Natural killer cell (primary cell): ENCODE measurements around the gene VARS2. TPM values are rescaled to one million over a fixed set of nuclear protein-coding genes. Genes with fewer than 3 reads are reported as not detected.

Experiments
- ATAC-seq, 3 donors: fragments of 150-1000 bp in 2 of 3; fragments of 200-7000 bp in 1 of 3; cut with Tn5 transposase; 1 replicate in 1 of 3; 2 replicates in 2 of 3; pipeline ENCODE4 v1.10.0; 2021; ENCODE audit warnings: mild to moderate bottlenecking in 2 of 3, moderate library complexity in 2 of 3
- DNase-seq, 2 donors: peaks; one replicate each; pipeline versions ENCODE4 v3.0.0 to v3.0.0-alpha.2; 2013 to 2021; ENCODE audit warnings: mixed read lengths in 1 of 2
- H3K27ac ChIP-seq: one replicate; pipeline ENCODE4 v1.5.1; 2013; ENCODE audit warnings: mild to moderate bottlenecking, low read length
- H3K27me3 ChIP-seq: one replicate; pipeline ENCODE4 v1.6.1; 2013; ENCODE audit warnings: low read length; ENCODE audit not compliant: control insufficient read depth, insufficient read depth
- H3K36me3 ChIP-seq: one replicate; pipeline ENCODE4 v1.6.1; 2013; ENCODE audit warnings: low read length; ENCODE audit not compliant: control insufficient read depth, insufficient read depth
- H3K4me1 ChIP-seq: one replicate; pipeline ENCODE4 v1.6.1; 2013; ENCODE audit warnings: low read length; ENCODE audit not compliant: control insufficient read depth, insufficient read depth
- H3K4me3 ChIP-seq: one replicate; pipeline ENCODE4 v1.5.1; 2013; ENCODE audit warnings: low read length
- H3K9me3 ChIP-seq: one replicate; pipeline ENCODE4 v1.6.1; 2013; ENCODE audit warnings: low read length; ENCODE audit not compliant: control insufficient read depth, insufficient read depth
- H3K27ac Mint-ChIP-seq, 2 donors: one replicate each; pipeline ENCODE4 v1.8.0; 2022; ENCODE audit warnings: mild to moderate bottlenecking in 2 of 2, mixed read lengths in 2 of 2, moderate library complexity in 1 of 2
- H3K27me3 Mint-ChIP-seq, 2 donors: one replicate each; pipeline ENCODE4 v1.8.0; 2022; ENCODE audit warnings: low read depth in 2 of 2, mixed read lengths in 2 of 2
- H3K36me3 Mint-ChIP-seq: one replicate; pipeline ENCODE4 v1.8.0; 2022; ENCODE audit warnings: mixed read lengths
- H3K4me1 Mint-ChIP-seq, 2 donors: one replicate each; pipeline ENCODE4 v1.8.0; 2022; ENCODE audit warnings: mixed read lengths in 2 of 2
- H3K4me3 Mint-ChIP-seq: one replicate; pipeline ENCODE4 v1.8.0; 2022; ENCODE audit warnings: mild to moderate bottlenecking, moderate library complexity, mixed read lengths
- H3K9me3 Mint-ChIP-seq, 2 donors: one replicate each; pipeline ENCODE4 v1.8.0; 2022; ENCODE audit warnings: mixed read lengths in 2 of 2
- WGBS: methylation state at CpG from one replicate; pipeline ENCODE4 v1.1.7; 2013; ENCODE audit warnings: missing lambda C conversion rate; ENCODE audit not compliant: insufficient coverage; 5-methylcytosine and 5-hydroxymethylcytosine counted together
- intact Hi-C: fragments of 100-400 bp; cut with micrococcal nuclease; formaldehyde crosslinking; loops from one replicate; pipeline ENCODE4 v1.14.2; 2022
- total RNA-seq, 4 donors: library from RNA; stranded (reverse); fragments of 120-200 nt in 1 of 4; gene quantifications; one replicate each; pipeline versions ENCODE4 v1.2.3 to v1.2.4, GENCODE V29; 2013 to 2022
- TF ChIP-seq, protein P1 (sequence below): fragments of 200-600 bp; IDR thresholded peaks from one replicate; pipeline ENCODE4 v1.8.0; 2022; ENCODE audit warnings: antibody characterized with exemption

Gene VARS2
- total RNA-seq, 3 donors from 2014 or later (not counting 1 experiment from before 2014, with no cell fraction given), result 16.9 to 36.7 (median 24.5) TPM

DNA sequence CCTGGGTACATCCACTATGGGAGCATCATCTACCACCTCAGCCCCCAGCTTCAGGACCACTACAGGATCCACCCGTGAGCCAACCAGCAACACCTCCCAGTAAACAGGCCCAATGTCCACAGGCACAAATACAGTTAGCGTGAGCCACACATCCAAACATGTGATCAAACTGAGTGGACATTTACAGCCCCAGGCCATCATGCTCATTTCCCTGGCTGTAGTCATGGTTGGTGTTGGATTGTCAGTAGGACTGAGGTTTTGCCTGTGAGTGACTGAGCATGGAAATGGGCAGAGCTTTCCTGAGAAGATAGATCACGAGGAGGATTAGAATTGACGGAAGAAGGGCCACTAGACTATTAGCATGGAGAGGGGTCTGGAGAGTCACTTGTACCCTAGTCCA lies 58.8 kb downstream of the VARS2 start:
- WGBS, result 92% methylated on average over 4 of the region's 4 CpGs
- Mint-ChIP-seq H3K36me3 (no peaks in the 10 kb centered on the region), H3K27me3 (peaks cover 24 to 50% of the 10 kb centered on the region in 2 donors), H3K9me3 (no peaks in the 10 kb centered on the region), H3K27ac (no peak overlapping the region), H3K4me1 (no peaks in the 10 kb centered on the region), H3K4me3 (no peak overlapping the region)
- TF ChIP-seq, protein P1, sequence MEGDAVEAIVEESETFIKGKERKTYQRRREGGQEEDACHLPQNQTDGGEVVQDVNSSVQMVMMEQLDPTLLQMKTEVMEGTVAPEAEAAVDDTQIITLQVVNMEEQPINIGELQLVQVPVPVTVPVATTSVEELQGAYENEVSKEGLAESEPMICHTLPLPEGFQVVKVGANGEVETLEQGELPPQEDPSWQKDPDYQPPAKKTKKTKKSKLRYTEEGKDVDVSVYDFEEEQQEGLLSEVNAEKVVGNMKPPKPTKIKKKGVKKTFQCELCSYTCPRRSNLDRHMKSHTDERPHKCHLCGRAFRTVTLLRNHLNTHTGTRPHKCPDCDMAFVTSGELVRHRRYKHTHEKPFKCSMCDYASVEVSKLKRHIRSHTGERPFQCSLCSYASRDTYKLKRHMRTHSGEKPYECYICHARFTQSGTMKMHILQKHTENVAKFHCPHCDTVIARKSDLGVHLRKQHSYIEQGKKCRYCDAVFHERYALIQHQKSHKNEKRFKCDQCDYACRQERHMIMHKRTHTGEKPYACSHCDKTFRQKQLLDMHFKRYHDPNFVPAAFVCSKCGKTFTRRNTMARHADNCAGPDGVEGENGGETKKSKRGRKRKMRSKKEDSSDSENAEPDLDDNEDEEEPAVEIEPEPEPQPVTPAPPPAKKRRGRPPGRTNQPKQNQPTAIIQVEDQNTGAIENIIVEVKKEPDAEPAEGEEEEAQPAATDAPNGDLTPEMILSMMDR, result no peak
- H3K9me3 ChIP-seq, result no peaks in the 10 kb centered on the region
- DNase-seq (no peak), ATAC-seq (no peak)
- no peak overlapping the region for H3K27ac ChIP-seq
- H3K36me3 ChIP-seq, result no peaks in the 10 kb centered on the region
- H3K4me1 ChIP-seq, result no peaks in the 10 kb centered on the region
- intact Hi-C loops, result no loop called here
- no peak overlapping the region for H3K4me3 ChIP-seq
- H3K27me3 ChIP-seq, result no peaks in the 10 kb centered on the region

- Histone ChIP-seq H3K4me3 (no peak overlapping the region), H3K9me3 (no peaks in the 10 kb centered on the region), H3K27ac (no peak overlapping the region), H3K4me1 (no peaks in the 10 kb centered on the region), H3K36me3 (no peaks in the 10 kb centered on the region), H3K27me3 (no peaks in the 10 kb centered on the region)
- intact Hi-C loops, result no loop called here
- no peaks in the 10 kb centered on the region for H3K9me3 Mint-ChIP-seq
- H3K36me3 Mint-ChIP-seq, result no peaks in the 10 kb centered on the region
- peaks cover 26 to 66% of the 10 kb centered on the region in 2 donors for H3K27me3 Mint-ChIP-seq
- WGBS, result 91% methylated on average over 4 of the region's 4 CpGs
- no peak overlapping the region for H3K4me3 Mint-ChIP-seq
- H3K27ac Mint-ChIP-seq, result no peak overlapping the region
- no peaks in the 10 kb centered on the region for H3K4me1 Mint-ChIP-seq
- TF ChIP-seq, protein P1, result no peak
- ATAC-seq (no peak), DNase-seq (no peak)
Observed at GRCh38 chr6:30974490-30975252, 60.6 kb downstream of the VARS2 start.

Other genes starting within 250 kb of the VARS2 start
- gene DHX16, start 241.2 kb upstream of the VARS2 start, total RNA-seq, result 10 to 100 TPM; 27.3 to 35.7 (median 27.7) TPM
- 100 to 1,000 TPM; 183 to 260 (median 219) TPM for gene PPP1R18, start 227.6 kb upstream of the VARS2 start, total RNA-seq
- gene NRM, start 223.3 kb upstream of the VARS2 start, total RNA-seq, result 1 to 10 TPM; 7.4 to 8.9 (median 8.7) TPM
- 10 to 100 TPM; 61.2 to 77.0 (median 64.5) TPM for gene MDC1, start 197.0 kb upstream of the VARS2 start, total RNA-seq
- 100 to 1,000 TPM; 121 to 168 (median 127) TPM for gene TUBB, start 193.9 kb upstream of the VARS2 start, total RNA-seq
- gene FLOT1, start 171.6 kb upstream of the VARS2 start, total RNA-seq, result 100 to 1,000 TPM in 1 of 3 donors, 10 to 100 TPM in 2; 73.1 to 113 (median 94.2) TPM
- 100 to 1,000 TPM in 1 of 3 donors, 10 to 100 TPM in 2; 39.7 to 105 (median 66.5) TPM for gene IER3, start 169.7 kb upstream of the VARS2 start, total RNA-seq
- gene DDR1, start 29.7 kb upstream of the VARS2 start, total RNA-seq, result 1 to 10 TPM; 2.6 to 7.4 (median 5.2) TPM
- 10 to 100 TPM; 13.5 to 17.9 (median 15.7) TPM for gene GTF2H4, start 6.0 kb upstream of the VARS2 start, total RNA-seq
- not detected for gene SFTA2, start 17.9 kb downstream of the VARS2 start, total RNA-seq
- gene MUCL3, start 26.7 kb downstream of the VARS2 start, total RNA-seq, result not detected
- gene MUC21, start 69.5 kb downstream of the VARS2 start, total RNA-seq, result not detected
- gene MUC22, start 96.2 kb downstream of the VARS2 start, total RNA-seq, result not detected
- gene C6orf15, start 198.3 kb downstream of the VARS2 start, total RNA-seq, result not detected
- not detected for gene PSORS1C1, start 200.6 kb downstream of the VARS2 start, total RNA-seq
- gene CDSN, start 206.2 kb downstream of the VARS2 start, total RNA-seq, result not detected
- gene PSORS1C2, start 224.8 kb downstream of the VARS2 start, total RNA-seq, result not detected
- gene CCHCR1, start 243.6 kb downstream of the VARS2 start, total RNA-seq, result 10 to 100 TPM; 13.0 to 20.7 (median 16.9) TPM
- 10 to 100 TPM in 1 of 3 donors, 1 to 10 TPM in 2; 7.2 to 12.0 (median 9.2) TPM for gene TCF19, start 244.4 kb downstream of the VARS2 start, total RNA-seq